ENCODE results near the gene SRPX.

Gene SRPX

GRCh38 chrX:38220024-38220414 is 652 bp downstream of the SRPX start:
- Mint-ChIP-seq H3K9me3 (no peaks in the 10 kb centered on the region), H3K4me3 (no peak overlapping the region), H3K27ac (no peak overlapping the region), H3K27me3 (peaks cover 12% of the 10 kb centered on the region), H3K36me3 (no peaks in the 10 kb centered on the region), H3K4me1 (no peaks in the 10 kb centered on the region)

GRCh38 chrX:38216642-38217041 is 4.0 kb downstream of the SRPX start:
- no peaks in the 10 kb centered on the region for H3K36me3 Mint-ChIP-seq
- peaks cover 10% of the 10 kb centered on the region for H3K27me3 Mint-ChIP-seq
- H3K9me3 Mint-ChIP-seq = no peaks in the 10 kb centered on the region
- H3K4me3 Mint-ChIP-seq = no peak overlapping the region
- no peak overlapping the region for H3K27ac Mint-ChIP-seq
- no peaks in the 10 kb centered on the region for H3K4me1 Mint-ChIP-seq

- H3K4me3 Mint-ChIP-seq = no peak overlapping the region
- H3K9me3 Mint-ChIP-seq = no peaks in the 10 kb centered on the region
- H3K4me1 Mint-ChIP-seq = no peaks in the 10 kb centered on the region
- no peak overlapping the region for H3K27ac Mint-ChIP-seq
- H3K27me3 Mint-ChIP-seq = peaks cover 7% of the 10 kb centered on the region
- H3K36me3 Mint-ChIP-seq = no peaks in the 10 kb centered on the region
Measured at GRCh38 chrX:38214551-38215531, 5.8 kb downstream of the SRPX start.

GRCh38 chrX:38214044-38214443 is 6.6 kb downstream of the SRPX start:
- no peak overlapping the region for H3K27ac Mint-ChIP-seq
- no peaks in the 10 kb centered on the region for H3K4me1 Mint-ChIP-seq
- H3K4me3 Mint-ChIP-seq = no peak overlapping the region
- no peaks in the 10 kb centered on the region for H3K36me3 Mint-ChIP-seq
- peaks cover 3% of the 10 kb centered on the region for H3K27me3 Mint-ChIP-seq
- H3K9me3 Mint-ChIP-seq = no peaks in the 10 kb centered on the region

GRCh38 chrX:38211891-38212635 is 8.6 kb downstream of the SRPX start:
- Mint-ChIP-seq H3K4me1 (no peaks in the 10 kb centered on the region), H3K36me3 (no peaks in the 10 kb centered on the region), H3K4me3 (no peak overlapping the region), H3K9me3 (no peaks in the 10 kb centered on the region), H3K27ac (no peak overlapping the region), H3K27me3 (peaks cover 3% of the 10 kb centered on the region)

- no peaks in the 10 kb centered on the region for H3K36me3 Mint-ChIP-seq
- H3K4me1 Mint-ChIP-seq = no peaks in the 10 kb centered on the region
- H3K9me3 Mint-ChIP-seq = no peaks in the 10 kb centered on the region
- H3K27ac Mint-ChIP-seq = no peak overlapping the region
- H3K4me3 Mint-ChIP-seq = no peak overlapping the region
- H3K27me3 Mint-ChIP-seq = no peaks in the 10 kb centered on the region
Measured at GRCh38 chrX:38206542-38206941, 14.1 kb downstream of the SRPX start.

GRCh38 chrX:38206036-38206435 is 14.6 kb downstream of the SRPX start:
- no peak overlapping the region for H3K4me3 Mint-ChIP-seq
- no peaks in the 10 kb centered on the region for H3K4me1 Mint-ChIP-seq
- H3K36me3 Mint-ChIP-seq = no peaks in the 10 kb centered on the region
- H3K27ac Mint-ChIP-seq = no peak overlapping the region
- no peaks in the 10 kb centered on the region for H3K9me3 Mint-ChIP-seq
- no peaks in the 10 kb centered on the region for H3K27me3 Mint-ChIP-seq

- Mint-ChIP-seq H3K27ac (no peak overlapping the region), H3K4me3 (no peak overlapping the region), H3K9me3 (no peaks in the 10 kb centered on the region), H3K27me3 (no peaks in the 10 kb centered on the region), H3K4me1 (no peaks in the 10 kb centered on the region), H3K36me3 (no peaks in the 10 kb centered on the region)
Measured at GRCh38 chrX:38205039-38205438, 15.6 kb downstream of the SRPX start.

GRCh38 chrX:38192007-38192810 is 28.5 kb downstream of the SRPX start:
- Mint-ChIP-seq H3K27me3 (peaks cover 1% of the 10 kb centered on the region), H3K36me3 (no peaks in the 10 kb centered on the region)

GRCh38 chrX:38189431-38190250 is 31.0 kb downstream of the SRPX start:
- H3K4me1 Mint-ChIP-seq = no peaks in the 10 kb centered on the region

More at GRCh38 chrX:38192007-38192810, 28.5 kb downstream of the SRPX start:
- H3K4me1 Mint-ChIP-seq = no peaks in the 10 kb centered on the region
- no peak overlapping the region for H3K27ac Mint-ChIP-seq
- no peak overlapping the region for H3K4me3 Mint-ChIP-seq
- H3K9me3 Mint-ChIP-seq = no peaks in the 10 kb centered on the region

GRCh38 chrX:38183596-38183995 is 37.1 kb downstream of the SRPX start:
- Mint-ChIP-seq H3K4me1 (no peaks in the 10 kb centered on the region), H3K9me3 (no peaks in the 10 kb centered on the region), H3K4me3 (no peak overlapping the region), H3K27me3 (peaks cover 4% of the 10 kb centered on the region), H3K27ac (no peak overlapping the region), H3K36me3 (no peaks in the 10 kb centered on the region)

More at GRCh38 chrX:38189431-38190250, 31.0 kb downstream of the SRPX start:
- H3K36me3 Mint-ChIP-seq = no peaks in the 10 kb centered on the region
- H3K27ac Mint-ChIP-seq = no peak overlapping the region
- H3K9me3 Mint-ChIP-seq = no peaks in the 10 kb centered on the region
- peaks cover 4% of the 10 kb centered on the region for H3K27me3 Mint-ChIP-seq
- H3K4me3 Mint-ChIP-seq = no peak overlapping the region

- H3K9me3 Mint-ChIP-seq = no peaks in the 10 kb centered on the region
- peaks cover 4% of the 10 kb centered on the region for H3K27me3 Mint-ChIP-seq
- H3K4me1 Mint-ChIP-seq = no peaks in the 10 kb centered on the region
- H3K4me3 Mint-ChIP-seq = no peak overlapping the region
- no peak overlapping the region for H3K27ac Mint-ChIP-seq
- H3K36me3 Mint-ChIP-seq = no peaks in the 10 kb centered on the region
Measured at GRCh38 chrX:38181357-38181756, 39.3 kb downstream of the SRPX start.

GRCh38 chrX:38178396-38178795 is 42.3 kb downstream of the SRPX start:
- Mint-ChIP-seq H3K4me1 (no peaks in the 10 kb centered on the region), H3K27ac (no peak overlapping the region), H3K27me3 (peaks cover 1% of the 10 kb centered on the region), H3K9me3 (no peaks in the 10 kb centered on the region), H3K4me3 (no peak overlapping the region), H3K36me3 (no peaks in the 10 kb centered on the region)

GRCh38 chrX:38175139-38175538 is 45.5 kb downstream of the SRPX start:
- no peak overlapping the region for H3K27ac Mint-ChIP-seq
- H3K36me3 Mint-ChIP-seq = no peaks in the 10 kb centered on the region
- no peaks in the 10 kb centered on the region for H3K27me3 Mint-ChIP-seq

GRCh38 chrX:38172596-38172995 is 48.1 kb downstream of the SRPX start:
- H3K4me3 Mint-ChIP-seq = no peak overlapping the region
- no peaks in the 10 kb centered on the region for H3K36me3 Mint-ChIP-seq
- no peaks in the 10 kb centered on the region for H3K4me1 Mint-ChIP-seq
- no peaks in the 10 kb centered on the region for H3K27me3 Mint-ChIP-seq
- H3K27ac Mint-ChIP-seq = no peak overlapping the region
- no peaks in the 10 kb centered on the region for H3K9me3 Mint-ChIP-seq

More at GRCh38 chrX:38175139-38175538, 45.5 kb downstream of the SRPX start:
- Mint-ChIP-seq H3K4me1 (no peaks in the 10 kb centered on the region), H3K4me3 (no peak overlapping the region), H3K9me3 (no peaks in the 10 kb centered on the region)

Measured in activated naive CD4-positive, alpha-beta T cell treated with anti-CD3 and anti-CD28 coated beads, Interleukin-2, amount 50 U/mL, for 24 hours (primary cell).